NCI-H2029 treated with DMSO at 0.1 percent for 48 hours (cell line): Measurements from ENCODE around the gene ZCCHC2.

Experiments
- DNase-seq: peaks from one replicate; lab custom pipeline; 2025; lab: John Stamatoyannopoulos, UW

Gene ZCCHC2

DNA sequence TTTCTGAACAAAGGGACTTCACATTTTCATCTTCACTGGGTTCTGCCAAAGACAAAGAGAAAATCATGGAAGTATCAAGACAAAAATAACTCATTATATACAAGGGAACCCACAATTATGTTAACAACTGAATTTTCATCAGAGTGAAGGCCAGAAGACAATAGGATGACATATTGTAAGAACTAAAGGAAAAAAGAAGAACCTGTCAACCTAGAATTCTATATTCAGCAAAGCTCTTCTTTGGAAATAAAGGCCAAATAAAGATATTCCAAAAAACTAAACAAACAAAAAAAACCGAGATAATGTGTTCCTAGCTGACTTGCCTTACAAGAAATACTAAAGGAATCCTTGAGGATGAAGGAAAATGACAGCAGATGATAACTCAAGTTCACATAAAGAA, 10.3 kb upstream of the ZCCHC2 start:
- no peak for DNase-seq

GRCh38 chr18:62512996-62513395, 9.8 kb upstream of the ZCCHC2 start:
- DNase-seq, result no peak

DNA sequence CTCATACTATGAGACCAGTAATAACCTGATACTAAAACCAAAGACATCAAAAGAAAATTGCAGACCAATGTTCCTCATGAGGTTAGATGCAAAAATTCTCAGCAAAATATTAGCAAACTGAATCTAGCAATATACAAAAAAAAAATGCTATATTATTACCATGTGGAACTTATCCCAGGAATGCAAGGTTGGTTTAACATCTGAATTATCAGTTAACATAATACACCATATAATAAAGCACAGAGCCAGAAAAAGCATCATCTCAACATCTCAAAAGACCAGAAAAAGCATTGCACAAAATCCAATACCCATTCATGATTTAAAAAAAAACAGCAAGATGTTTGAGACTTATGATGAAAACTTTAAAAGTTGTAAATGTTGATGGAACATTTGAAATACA, 8.3 kb upstream of the ZCCHC2 start:
- DNase-seq, result no peak

DNA sequence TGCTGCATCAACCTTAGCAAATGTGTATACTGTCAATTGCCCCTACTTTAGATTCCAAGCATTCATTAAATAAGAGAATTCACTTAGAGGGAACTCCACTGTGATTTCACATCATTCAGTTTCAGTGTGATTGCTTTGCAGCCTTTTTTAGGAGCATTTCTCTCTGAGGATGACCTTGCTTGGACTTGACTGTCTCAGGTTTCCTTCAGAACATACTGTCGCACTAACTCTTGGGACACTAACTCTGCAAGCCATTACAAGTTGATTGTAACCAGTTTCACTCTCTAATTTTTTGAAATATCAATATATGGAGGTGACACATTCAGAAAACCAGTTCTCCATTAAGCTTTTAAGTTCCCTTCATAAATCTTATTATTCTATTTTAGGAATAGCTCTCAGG, 6.6 kb upstream of the ZCCHC2 start:
- DNase-seq, result no peak

GRCh38 chr18:62518460-62519375, 4.1 kb upstream of the ZCCHC2 start:
- DNase-seq, result no peak

DNA sequence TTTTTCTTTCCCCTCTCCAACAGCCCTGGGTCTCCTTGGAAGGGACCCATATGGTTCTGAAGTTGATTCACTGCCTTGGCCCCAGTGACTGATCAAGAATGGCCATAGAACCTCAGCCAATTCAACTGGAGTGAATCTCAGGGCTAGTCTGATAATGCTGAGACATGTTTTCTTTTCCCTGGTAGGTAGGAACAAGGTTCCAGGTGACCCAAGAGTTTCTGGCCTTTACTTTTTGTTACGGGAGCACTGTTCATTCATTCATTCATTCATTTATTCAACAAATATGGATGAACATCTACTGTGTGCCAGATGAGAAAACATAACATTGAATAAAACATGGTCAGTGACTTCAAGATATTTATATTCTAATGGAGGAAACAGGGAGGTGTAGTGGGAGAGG, 3.1 kb upstream of the ZCCHC2 start:
- DNase-seq, result no peak

GRCh38 chr18:62521082-62521481, 1.7 kb upstream of the ZCCHC2 start:
- DNase-seq, result no peak

- no peak for DNase-seq
These were observed 1.2 kb upstream of the ZCCHC2 start for GRCh38 chr18:62521593-62521992.

DNA sequence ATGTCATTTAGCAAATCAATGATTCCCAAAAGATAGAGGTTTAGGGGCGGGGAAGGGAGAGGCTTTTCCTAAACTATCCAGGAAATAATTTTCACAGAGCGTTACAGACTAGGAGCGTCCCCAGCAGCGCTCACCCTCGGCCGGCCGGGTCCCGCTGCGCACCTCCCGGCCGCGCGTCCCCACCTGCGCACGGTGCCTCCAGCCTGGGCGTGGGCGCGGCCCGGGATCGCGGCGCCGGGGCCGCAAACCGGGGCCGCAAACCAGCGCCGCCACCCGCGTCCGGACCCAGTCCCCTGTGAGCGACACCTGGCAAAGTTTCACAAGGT, 684 bp upstream of the ZCCHC2 start:
- no peak for DNase-seq

DNA sequence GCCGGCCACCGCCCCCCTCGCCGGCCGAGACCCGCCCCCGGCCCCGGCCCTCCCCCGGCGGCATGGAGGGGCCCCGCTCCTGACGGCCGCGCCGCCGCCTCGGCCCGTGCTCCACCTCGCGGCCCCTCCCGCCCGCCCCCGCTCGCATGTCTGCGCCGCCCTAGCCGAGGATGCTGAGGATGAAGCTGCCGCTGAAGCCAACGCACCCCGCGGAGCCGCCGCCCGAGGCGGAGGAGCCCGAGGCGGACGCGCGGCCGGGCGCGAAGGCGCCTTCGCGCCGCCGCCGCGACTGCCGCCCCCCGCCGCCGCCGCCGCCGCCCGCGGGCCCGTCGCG, 397 bp downstream of the ZCCHC2 start:
- no peak for DNase-seq

DNA sequence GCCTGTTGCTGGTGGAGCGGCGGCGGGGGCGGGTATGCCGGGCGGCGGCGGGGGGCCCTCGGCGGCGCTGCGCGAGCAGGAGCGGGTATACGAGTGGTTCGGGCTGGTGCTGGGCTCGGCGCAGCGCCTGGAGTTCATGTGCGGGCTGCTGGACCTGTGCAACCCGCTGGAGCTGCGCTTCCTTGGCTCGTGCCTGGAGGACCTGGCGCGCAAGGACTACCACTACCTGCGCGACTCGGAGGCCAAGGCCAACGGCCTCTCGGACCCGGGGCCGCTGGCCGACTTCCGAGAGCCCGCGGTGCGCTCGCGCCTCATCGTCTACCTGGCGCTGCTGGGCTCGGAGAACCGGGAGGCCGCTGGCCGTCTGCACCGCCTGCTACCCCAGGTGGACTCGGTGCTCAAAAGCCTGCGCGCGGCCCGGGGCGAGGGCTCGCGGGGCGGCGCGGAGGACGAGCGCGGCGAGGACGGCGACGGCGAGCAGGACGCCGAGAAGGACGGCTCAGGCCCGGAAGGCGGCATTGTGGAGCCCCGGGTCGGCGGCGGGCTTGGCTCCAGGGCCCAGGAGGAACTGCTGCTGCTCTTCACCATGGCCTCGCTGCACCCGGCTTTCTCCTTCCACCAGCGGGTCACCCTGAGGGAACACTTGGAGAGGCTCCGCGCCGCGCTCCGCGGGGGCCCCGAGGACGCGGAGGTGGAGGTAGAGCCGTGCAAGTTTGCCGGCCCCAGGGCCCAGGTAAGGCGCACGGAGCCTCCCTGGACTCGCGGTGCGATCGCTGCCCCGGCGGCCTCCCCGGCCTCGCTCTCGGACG, 1.0 kb downstream of the ZCCHC2 start:
- DNase-seq, result no peak

- DNase-seq, result no peak
These were observed 1.8 kb downstream of the ZCCHC2 start for GRCh38 chr18:62524440-62525200.

DNA sequence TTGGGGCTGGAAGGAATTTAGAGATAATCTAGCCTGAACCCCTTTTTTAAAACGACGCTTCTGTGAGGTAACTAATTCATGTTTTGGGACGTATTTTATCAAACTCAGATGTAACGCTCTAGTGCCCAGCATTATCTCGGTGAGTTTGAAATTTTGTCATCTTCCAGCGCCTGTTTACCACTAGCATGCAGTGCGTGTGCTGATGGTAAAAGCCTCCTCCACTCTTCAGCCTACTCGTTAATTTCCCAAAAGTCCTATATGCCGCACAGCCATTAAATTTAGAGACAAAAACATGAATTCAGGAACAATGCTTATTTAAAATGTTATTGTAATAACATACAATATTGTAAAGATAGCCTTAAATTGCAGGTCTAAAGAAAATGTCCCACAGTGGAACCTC, 2.8 kb downstream of the ZCCHC2 start:
- DNase-seq, result no peak

DNA sequence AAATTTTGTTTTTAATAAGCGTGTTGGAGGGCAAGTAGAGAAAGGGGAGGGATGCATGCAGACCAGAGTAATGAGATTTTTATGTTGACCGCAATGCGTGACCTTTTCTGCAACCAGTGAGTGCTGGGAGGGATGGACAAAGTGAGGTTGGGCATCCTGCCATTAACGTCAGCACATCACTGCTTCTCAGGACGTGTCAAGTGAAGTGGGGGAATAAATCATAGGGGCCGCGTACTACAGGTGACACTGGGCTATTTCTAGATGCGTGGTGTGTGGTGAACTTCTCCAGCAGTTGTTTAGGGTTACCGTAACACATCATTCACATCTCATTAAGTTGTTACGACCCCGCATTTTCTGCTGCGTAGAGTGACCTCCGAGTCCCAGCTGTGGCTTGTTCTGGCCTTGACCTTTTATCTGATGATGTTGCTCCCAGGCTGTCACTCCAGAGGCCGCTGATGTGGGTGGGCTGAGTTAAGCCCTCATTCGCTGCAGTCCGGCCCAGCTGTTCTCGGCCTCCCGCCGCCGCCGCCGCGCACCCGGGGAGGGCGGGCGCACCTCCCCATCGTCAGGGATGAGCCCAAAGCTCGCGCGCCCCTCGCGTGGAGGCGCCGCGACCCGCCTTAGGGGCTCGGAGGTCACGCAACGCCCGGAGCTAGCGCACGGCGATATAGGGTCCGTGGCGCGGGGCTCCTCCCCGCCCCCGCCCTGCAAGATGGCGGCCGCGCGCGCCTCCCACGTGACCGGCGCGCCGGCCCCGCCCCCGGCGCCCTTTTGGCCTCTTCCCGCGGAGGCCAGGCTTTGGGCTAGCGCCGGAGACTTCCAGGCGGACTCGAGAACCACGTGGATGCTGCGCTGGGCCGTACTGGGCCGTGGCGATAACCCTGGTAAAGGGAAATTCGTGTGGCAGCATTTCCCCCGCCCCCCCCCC, 3.5 kb downstream of the ZCCHC2 start:
- DNase-seq, result peak; percentile 23

GRCh38 chr18:62529597-62529996, 6.8 kb downstream of the ZCCHC2 start:
- no peak for DNase-seq

DNA sequence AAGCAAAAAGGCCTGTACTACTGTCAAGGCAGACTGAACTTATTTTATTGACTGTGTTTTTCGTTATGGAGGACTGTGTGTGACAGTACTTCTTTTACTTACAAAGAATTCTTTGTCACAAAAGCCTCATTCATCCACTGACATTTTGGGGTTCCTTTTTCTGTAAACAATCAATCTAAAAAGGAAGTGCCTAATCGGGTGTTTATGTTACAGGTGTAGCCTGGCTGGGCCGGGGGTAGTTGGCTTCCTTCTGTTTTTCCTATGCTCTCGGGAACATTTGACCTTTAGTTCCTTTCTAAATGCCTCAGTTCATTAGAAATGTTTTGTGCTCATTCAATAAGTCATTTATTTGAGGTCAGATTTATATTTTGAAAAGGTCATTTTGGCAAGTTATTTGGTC, 8.3 kb downstream of the ZCCHC2 start:
- DNase-seq, result no peak

GRCh38 chr18:62531931-62532330, 9.1 kb downstream of the ZCCHC2 start:
- DNase-seq, result no peak

- no peak for DNase-seq
These were observed 13.2 kb downstream of the ZCCHC2 start for GRCh38 chr18:62536005-62536404.

- DNase-seq, result no peak
These were observed 14.4 kb downstream of the ZCCHC2 start for GRCh38 chr18:62537042-62537894.

- DNase-seq, result no peak
These were observed 15.1 kb downstream of the ZCCHC2 start for GRCh38 chr18:62537946-62538345.

GRCh38 chr18:62538881-62539280, 16.1 kb downstream of the ZCCHC2 start:
- DNase-seq, result no peak
